Brain pericyte (primary cell): ENCODE measurements around the gene ABCC12.

Experiments used
- DNase-seq: peaks from one replicate; pipeline ENCODE4 v3.0.0-alpha.2; 2012; ENCODE audit warnings: low read depth, low spot score

The ABCC12 gene

DNA sequence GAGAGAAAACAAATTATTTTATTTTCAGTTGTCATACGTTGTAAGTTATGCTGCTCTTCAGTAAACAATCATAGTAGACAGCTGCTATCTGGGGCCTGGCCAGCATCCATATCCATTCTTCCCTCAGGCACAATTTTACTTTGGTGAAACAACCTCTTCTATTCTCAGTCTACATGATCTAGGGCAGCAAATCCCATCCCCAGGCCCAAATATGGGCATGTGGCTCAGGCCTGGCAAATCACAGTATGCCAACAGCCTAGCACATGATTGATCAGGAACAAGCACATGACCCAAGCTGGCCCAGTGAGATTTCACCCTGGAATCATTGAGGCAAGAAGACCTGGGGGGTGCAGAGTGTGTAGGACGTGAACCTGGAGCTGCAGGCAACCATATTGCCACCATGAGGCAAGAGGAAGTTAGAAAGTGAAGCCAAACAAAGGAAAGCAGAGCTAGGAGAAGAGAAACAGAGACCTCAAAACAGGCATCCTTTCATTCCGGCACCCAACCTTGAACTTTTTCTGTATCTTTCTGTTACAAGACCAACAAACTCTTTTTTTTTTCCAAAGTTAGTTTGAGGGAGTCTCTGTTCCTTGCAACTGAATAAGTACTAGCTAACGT, 10.3 kb upstream of the ABCC12 start:
- no peak for DNase-seq

DNA sequence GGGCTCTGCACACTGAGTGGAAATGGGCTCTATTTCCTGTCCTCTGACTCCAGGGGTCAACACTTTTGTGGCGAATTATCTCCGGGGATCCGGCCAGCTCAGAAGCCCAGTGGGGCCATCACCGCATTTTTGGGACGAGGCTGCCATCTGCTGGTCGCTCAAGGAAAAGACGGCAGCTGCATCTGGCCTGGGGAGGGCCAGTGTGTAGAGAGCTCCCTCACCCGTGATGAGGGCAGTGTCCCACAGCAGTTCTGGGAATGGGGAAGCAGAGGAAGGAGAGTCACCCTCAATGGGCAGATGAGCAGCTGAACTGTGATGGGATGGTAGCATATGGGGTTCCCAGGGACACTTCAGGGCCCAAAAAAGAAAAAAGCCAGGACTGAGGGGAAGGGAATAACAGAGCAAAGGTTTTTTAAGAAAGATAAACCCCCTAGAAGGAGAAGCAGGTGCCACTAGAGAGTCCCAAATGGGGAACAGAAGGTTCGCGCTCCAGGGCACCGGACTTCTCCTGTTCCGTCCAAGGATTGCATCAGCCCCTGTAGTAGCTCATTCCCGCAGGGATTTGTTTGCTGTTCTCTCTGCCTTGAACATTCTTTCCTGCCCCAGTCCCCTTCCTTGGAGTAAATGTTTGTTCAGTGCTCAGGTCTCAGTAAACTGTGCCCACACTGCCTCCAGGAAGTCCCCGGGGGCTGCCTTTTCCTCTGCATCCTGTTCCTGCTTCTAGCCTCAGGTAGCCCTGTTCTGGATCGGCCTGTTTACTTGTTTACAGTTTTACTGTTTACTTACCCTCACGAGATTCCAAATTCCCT, 9.3 kb upstream of the ABCC12 start:
- peak; percentile 11 for DNase-seq

DNA sequence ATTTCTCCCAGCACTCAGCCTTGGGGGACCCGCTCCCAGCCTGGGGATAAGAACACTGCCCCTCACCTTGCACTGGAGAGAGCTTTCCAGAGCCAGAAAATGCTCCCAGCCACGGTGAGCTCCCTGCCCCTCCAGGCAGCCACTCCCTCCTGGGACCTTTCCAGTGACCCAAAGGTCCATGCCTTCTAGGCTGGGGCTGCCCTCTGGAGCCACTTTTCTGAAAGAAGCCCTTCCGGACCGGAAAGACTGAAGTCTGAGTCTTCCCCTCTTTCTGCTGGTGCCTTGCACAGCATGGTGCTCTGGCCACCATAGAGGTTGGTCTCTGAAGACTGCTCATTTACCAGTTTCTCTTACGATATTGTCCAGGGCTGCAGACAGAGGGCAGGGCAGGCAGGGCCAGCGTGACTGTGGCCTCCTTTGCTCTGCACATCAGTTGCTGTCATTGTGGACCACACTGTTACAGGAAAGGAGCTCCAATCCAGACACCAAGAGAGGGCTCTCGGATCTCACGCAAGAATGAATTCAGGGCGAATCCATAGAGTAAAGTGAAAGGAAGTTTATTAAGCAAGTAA, 7.1 kb upstream of the ABCC12 start:
- DNase-seq = no peak

DNA sequence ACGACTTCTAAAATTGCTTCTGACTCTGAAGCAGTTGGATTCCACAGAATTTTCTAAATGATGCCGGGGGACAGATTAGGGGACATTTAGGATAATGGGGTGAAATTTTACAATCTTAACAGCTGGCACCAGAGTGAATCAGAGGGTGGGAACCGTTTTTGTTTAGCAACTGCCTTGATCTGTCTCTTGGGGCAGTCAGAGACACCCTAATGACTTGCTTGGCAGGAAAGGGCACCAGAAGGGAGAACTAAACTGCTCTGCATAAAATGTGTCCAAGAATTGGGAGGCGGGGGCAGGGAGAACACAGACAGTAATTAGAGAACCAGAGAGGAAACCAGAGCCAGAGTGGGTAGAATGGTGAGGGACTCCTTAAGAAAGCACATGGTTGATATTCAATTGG, 6.1 kb upstream of the ABCC12 start:
- DNase-seq = no peak

DNA sequence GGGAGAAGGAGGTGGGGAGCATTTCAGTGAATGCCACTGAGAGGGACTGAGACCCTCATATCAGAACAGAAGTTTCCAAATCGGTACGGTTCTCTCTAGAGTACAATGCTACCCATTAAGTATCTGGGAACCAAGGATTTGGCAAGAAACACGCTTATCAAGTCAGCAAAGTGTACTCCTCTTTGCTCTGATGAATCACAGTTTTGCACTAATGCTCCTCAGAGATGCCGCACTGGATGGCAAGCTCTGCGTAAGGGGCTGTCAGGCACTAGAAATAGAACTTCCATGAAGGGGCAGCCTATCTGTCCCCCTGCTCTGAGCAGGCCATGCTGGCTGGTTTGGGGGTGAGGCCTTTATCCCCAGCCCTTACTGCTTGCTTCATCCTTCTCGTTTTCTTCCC, 4.8 kb upstream of the ABCC12 start:
- no peak for DNase-seq

DNA sequence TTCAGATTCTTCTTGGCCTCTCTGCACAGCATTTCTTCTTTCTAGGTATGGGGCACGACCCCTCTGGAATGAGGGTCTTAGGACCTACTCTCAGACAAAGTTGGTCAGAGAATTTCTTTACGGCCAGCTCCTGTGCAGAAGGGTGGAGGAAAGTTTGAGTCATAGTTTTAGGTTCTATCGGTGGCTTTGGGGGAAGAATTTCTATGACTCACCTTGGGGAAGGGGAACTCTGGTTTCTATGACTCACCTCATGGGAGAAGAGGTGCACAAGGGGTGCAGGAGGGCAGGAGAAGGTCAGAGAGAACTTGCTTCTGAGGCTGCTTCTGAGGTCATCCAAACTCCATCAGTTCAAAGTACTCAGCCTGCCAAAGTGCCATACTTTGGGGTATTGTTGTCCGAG, 2.5 kb upstream of the ABCC12 start:
- DNase-seq = no peak

DNA sequence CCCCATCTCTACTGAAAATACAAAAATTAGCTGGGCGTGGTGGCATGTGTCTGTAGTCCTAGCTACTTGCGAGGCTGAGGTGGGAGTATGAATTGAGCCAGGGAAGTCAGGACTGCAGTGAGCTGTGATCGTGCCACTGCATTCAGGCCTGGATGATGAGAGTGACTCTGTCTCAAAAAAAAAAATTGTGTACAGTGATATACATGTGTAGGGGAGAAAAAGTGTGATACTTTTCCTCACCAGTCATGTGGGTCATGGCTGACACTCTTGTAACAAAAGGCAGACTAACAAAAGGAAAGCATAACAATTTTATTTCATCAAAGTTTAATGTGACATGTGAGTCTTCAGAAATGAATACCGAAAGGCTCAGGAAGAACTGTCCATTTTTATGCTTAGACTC, 2.0 kb upstream of the ABCC12 start:
- DNase-seq = no peak

DNA sequence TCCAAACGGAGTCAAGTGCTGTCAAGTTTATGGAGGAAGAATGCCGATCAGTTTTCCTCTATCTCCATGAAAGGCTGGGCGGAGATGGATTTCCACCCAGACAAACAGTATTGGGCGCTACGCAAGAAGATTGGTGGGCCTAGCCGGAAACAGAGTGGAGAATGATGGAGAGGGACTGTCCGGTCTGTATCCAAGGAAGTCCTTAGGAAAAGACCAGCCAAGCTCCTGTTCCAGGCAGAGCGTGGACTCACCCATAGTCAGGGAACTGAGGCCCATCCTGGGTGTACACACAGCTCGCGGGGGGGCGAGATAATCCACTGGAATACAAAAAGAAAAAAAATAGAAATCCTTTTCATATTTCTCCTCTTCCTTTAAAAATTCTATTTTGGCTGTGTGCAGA, 1.5 kb upstream of the ABCC12 start:
- no peak for DNase-seq

DNA sequence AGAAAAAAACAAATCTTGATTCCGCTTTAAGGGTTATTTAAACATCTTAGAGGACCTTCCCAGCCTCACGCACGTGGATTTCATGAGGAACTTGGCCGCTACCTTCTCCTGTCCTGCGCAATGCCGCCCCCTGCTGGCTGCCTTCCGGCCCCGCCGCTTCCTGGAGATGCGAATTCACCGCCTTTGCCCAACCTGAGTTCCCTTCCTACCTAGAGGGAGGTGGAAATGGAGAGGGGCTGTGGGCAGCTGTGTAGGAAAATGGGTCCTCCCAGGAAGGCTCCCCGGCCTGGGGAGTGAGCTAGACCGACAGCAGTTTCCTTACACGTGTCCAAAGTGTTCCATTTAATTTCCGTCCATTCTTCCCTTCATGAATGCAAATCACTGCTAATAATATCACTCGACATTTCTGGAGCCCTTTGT, 1.0 kb upstream of the ABCC12 start:
- peak; percentile 46 for DNase-seq

DNA sequence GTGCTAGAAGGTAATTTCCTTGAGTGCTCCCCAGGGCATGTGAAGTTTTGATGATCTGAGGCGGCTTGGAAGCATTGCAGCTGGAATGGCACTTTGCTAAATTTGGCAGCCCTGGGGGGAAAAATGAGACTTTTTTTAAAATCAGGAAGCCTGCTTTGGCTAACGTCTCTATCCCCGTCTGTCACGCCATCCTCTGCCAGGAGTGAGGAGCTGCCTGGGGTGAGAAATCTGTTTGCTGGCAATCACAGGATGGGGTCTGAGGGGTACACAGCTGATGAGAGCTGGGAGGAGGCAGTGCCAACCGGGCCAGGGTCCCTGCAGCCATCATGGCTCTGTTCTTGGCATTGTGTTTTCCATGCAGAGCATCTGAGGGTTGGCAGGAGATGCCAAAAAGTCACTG, 2.0 kb downstream of the ABCC12 start:
- DNase-seq = no peak

DNA sequence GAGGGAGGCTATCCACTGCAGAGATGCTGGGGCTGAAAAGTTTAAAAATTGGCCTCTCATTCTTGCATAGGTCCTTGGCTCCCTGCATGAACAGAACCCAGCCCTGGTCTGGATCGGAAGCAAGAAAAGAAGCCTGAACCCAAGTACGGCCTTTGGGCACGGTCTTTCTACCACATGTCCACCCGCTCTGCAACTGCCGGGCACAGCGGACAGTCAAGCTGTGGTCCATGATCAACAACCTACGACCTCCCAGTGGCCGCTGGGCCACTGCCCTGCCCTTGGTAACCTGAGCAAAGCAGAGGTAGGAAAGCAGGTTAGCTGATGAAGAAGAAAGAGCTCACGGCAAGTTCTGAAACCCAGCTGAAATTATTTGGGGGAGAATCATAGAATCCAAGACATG, 3.6 kb downstream of the ABCC12 start:
- no peak for DNase-seq

DNA sequence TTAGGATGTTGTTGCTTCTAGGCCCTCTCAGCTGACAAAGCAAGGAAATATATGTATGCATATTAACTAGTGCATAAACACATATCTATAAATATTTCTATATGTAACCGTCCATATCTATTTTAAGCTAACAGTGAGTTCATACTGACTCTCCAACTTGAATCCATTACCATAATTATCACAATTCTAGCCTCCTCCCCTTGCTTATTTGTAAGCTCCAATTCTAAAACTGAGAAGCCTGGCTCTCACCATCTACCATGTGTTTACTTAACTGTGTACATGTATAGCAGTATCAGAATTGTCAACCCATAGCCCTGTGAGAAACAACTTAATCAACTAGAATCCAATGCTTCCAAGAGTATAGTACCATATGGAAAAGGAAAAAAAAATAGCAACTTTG, 5.1 kb downstream of the ABCC12 start:
- no peak for DNase-seq

DNA sequence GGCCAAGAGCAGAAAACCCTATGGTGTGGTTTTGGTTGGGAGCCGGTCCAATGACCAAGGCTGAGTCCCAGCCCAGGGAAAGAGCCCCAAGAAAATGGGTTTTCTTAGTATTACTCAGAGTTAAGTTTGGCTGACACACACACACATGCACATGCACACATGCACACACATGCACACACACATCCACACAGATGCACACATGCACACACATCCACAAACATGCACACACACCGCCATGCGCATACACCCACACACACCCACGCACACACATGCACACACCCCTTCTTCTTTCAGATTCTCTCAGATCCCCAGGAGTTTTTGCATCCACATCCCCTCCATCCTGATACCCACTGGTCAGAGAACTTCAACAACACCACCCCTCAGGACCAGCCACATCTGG, 9.1 kb downstream of the ABCC12 start:
- DNase-seq = no peak

DNA sequence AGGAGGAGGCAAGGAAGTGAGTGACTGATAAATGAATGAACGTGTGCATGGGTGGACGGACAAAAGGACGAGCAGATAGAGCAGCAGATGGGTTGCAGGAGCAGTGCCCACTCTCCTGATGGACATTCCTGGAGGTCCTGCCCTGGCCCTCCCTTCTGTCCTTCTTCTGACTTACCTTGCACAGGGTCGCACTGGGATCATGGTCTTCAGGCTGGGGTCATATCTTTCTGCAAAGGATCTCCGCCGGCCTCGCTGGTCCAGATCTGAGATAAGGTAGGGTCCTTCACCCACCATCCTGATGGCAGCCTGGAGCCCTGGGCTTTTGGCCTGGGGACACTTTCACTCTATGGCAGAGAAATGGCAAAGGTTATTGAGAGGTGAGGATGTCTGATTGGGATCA, 9.7 kb downstream of the ABCC12 start:
- DNase-seq = no peak

DNA sequence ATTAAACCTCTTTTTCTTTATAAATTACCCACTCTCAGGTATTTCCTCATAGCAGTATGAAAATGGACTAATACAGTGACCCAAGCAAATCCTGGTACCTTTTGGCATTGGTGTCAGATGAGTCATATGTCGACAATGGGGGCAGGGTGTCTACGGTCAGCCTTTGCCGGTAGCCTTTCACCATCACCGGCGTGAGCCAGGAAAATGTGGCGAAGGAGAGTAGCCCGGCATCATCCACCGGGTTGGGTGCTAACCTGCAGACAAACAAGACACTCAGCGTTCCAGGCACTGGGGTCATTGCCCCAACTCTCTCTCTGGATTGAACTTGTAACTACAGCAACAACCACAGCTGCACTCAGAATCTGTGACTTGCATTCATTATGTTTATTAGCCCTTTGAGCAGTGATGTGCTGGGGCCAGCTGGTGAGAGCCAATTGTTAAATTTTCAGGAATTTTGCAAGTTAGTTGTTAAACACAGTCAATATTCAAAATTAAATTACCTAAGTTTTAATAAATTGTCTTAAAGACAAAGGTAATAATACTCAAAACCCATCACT, 11.9 kb downstream of the ABCC12 start:
- DNase-seq = no peak

DNA sequence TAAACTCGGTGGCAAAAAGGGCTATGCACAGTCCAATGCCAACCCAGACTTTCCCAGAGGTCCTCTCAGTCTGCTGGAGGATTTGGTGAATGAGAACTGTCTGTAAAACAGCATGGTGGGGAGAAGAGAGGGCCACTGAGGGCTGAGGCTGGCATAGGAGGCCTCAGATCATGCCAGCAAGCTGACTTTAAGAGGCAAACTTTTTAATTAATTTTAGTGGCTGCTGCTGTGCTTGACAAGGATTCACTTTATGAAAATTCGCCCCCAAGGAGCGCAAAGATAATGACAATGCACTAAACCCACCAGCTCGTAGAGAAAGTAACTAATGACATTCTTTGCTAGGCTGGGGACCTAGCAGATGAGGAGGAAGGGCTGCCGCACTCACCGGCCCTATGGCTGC, 15.0 kb downstream of the ABCC12 start:
- no peak for DNase-seq

DNA sequence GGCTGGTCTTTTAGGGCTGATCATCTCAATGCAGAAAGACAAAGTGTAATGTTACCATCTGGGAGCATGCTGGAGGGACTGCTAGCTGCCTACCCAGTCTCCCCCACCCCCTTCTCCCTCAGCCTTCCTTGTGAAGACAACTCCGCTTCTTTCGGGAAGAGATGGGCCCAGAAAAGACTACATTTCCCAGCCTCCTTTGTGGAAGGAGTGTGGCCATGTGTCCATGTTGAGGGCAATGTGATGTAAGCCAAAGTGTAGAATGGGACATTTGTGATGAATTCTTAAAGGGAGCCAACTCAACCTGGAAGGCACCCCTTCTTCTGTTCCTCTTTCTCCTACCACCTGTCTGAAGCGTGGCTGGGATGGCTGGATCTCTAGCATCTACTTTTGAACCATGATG, 16.3 kb downstream of the ABCC12 start:
- no peak for DNase-seq

DNA sequence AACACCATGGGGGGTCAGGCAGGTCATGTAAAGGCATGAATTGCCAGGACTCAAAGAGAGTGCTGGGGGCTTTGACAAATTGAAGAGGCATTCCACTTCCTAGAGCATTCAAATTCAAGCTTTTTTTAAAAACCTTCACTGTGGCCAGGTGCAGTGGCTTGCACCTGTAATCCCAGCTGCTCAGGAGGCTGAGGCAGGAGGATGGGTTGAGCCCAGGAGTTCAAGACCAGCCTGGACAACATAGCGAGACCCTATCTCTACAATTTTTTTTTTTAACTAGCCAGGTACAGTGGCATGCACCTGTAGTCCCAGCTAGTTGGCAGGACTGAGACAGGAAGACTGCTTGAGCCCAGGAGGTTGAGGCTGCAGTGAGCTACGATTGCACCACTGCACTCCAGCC, 17.2 kb downstream of the ABCC12 start:
- no peak for DNase-seq

DNA sequence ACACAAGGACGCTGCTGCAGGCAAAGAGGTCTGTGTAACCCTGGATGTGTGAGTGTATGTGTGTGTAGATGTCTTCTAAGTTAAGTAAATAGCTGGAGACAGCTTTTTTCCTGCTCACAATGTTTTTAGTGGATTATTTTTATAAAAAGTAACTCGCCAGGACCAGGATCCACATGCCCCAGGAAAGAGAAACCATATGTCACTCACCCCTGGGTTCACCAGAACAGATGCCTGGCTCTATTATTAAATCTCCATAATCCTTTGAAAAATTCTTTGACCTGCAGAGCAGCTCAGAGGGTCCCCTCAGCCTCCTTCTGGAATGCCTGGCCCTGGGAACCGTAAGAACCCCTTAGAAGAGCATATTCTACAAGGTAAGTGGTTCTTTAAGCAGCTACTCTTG, 18.0 kb downstream of the ABCC12 start:
- no peak for DNase-seq

DNA sequence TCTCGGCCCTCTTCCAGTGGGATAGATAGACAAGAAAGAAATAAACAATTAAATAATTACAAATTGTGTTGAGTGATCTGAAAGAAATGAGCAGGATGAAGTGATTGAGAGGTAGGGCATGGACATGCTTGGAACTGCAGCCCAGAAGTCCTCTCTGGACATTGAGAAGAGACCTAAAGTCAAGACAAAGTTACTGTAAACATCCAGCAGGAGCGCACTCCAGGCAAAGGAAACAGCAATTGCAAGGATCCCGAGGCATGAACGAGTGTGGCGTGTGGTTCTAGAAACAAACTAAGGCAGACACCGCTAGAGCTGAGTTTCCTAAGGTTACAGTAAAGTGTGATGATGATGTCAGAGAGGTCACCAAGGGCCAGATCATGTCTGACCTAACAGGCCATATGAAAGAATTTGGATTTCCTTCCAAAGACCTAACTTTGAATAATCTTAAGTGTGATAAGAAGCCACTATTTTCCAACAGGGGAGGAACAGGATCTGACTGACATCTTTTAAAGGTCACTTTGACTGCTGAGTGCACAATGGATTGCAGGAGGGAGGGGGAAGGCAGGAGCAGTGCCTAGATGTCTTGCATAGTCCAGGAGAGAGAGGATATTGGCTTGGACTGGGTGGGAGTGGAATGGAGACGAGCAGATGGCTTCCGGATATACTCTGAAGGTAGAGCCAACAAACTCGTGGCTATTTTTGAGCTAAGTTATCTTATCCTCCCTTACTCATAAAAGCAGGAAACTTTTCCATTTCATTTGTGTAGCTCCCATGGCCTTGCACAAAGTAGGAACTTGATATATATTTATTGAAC, 19.0 kb downstream of the ABCC12 start:
- no peak for DNase-seq

DNA sequence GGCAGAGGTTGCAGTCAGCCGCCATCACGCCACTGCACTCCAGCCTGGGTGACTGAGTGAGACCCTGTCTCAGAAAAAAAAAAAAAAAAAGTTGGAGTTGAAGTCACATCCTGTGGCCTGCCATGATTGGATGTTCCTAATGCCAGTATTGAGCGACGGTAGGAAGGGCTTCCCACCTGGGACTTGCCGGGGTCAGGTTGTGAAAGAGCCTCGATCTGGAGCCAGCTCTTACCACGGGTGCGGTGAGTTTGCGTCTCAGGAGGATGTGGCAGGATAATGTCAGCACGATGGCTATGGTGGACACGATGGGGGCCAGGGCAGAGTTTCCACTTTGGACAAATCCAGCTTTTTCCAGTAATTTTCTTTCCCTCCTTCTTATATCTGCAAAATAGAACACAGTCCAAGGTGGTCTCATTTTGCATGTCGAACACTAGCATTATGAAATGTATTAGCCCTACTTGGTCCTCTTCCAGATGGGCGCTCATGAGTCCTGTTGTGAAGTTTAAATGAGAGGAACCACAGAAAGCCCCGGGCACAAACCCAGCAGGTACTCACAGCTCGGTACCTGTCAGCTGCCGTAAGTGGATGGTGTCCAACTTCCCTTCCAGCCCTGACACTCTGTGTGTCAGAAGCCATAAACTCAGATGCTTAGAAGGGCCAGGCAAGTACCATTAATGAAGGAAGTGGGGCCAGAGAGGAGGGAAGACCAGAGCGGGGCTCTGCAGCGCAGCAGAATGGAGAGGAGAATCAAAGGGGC, 22.2 kb downstream of the ABCC12 start:
- DNase-seq = no peak
